PC-9 (cell line): ENCODE results near the gene SLC22A25.

Experiments
- CTCF ChIP-seq: fragments of 200-600 bp; sonication (generic); conservative IDR thresholded peaks from 2 replicates; pipeline ENCODE4 v1.6.1; 2017; ENCODE audit warnings: mixed run types, antibody characterized with exemption, mild to moderate bottlenecking, moderate library complexity
- EZH2 ChIP-seq: fragments of 200-600 bp; sonication (generic); IDR thresholded peaks from 2 replicates; pipeline ENCODE4 v1.8.0; 2017; ENCODE audit warnings: antibody characterized with exemption, low read depth

- TF ChIP-seq CTCF = no peak
- TF ChIP-seq EZH2 = no peak
Measured at GRCh38 chr11:63237413-63237812, 6.0 kb downstream of the SLC22A25 start.
